HG02840 (cell line): ENCODE data around the gene TIMM10.

Source experiments
- ATAC-seq: cut with Tn5 transposase; IDR thresholded peaks from one replicate; pipeline ENCODE4 v1.9.1; 2021; ENCODE audit warnings: mild to moderate bottlenecking, moderate library complexity, moderate number of reproducible peaks; ENCODE audit not compliant: unreplicated experiment, low FRiP score

TIMM10 gene, protein sequence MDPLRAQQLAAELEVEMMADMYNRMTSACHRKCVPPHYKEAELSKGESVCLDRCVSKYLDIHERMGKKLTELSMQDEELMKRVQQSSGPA

DNA sequence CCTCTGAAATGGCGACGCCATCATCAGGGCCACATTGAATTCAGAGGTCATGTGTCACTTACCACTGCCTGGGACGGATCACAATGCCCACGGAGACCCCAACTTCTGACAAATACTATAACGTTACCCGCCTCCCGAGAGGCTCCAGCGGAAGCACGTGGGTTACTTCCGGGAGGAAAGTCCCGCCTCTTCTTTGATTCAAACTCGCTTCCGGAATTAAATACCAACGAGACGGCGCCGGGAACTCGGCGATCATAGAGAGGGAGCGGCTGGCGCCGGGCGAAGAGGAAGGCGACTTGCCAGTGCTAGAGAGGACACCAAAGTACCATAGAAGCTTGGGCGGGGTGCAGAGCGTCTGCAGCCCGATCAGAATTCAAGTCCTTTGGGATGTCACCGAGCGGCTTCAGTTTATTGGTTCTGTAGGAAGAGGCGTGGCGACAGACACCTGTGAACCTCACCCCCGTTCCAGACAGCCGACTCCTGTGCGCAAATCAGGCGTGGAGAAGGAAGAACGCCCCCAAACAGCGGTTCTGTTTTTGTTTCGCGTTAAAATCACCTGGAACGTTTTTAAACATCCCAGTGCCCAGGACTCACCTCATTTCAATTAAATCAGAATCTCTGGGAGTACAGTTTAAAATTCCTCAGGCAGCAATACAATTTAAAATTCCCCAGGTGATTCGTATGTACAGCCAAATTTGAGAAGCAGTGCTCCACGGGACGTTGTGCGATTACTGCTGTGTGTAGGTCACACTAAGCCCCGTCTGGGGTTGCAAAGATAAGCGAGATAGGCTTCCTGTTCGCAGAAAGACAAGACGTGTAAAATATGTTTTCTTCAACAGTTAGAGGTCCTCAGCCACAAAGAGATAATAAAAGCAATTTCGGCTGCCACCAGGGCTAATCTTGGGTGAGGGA is at the start of gene TIMM10:
Gene TIMM10, minus strand, starts transcription at position 159 of the 912 bp plus-strand sequence. CDS start 565 bp downstream, outside the sequence.
- ATAC-seq = peak; percentile 99

- ATAC-seq = no peak
Observed at GRCh38 chr11:57574061-57574460, 43.5 kb upstream of the TIMM10 start.

DNA sequence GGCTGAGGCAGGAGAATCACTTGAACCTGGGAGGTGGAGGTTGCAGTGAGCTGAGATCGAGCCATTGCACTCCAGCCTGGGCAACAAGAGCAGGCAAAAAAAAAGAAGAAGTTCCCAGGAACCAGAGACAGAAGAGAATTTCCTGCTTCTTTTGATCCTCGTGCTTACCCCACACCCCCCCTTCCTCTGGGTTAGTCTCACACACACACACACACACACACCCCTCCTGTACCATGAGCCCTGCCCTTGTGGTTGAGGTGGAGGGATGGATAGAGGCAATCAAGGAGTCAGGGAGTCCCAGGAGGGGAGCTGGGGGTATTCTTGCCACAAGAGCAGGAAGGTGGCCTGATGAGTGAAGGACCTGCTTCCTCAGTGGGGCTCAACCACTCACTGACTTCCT is 41.1 kb upstream of the TIMM10 start:
- no peak for ATAC-seq

DNA sequence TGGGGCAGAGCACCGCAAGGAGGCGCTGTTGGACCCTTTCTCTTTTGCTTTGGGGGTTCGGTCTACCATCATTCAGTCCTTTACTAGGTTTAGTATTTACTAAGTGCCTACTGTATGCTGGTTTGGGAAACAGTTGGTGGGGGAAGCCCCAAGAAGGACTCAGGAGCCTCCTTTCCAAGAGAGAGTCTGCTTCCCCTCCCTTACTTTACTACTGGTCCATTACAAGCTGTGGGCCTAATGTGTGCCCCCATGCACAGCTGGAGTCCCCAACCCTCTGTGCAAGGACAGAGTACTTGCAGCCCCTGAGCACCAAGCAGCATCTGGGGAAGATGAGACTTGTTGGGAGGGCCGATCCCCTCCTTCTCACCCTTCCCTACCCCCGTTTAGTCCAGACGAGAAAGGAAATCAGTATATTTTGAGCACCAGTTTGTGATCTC is 37.8 kb upstream of the TIMM10 start:
- peak; percentile 15 for ATAC-seq

GRCh38 chr11:57567515-57568329 is 37.2 kb upstream of the TIMM10 start, which contains the start of gene UBE2L6:
Gene UBE2L6 (minus strand): TSS chr11:57567672. CDS start chr11:57567611, 61 bp downstream.
- peak; percentile 47 for ATAC-seq

GRCh38 chr11:57566905-57567514 is 36.5 kb upstream of the TIMM10 start:
- ATAC-seq = peak; percentile 1

- peak; percentile 61 for ATAC-seq
Observed at GRCh38 chr11:57566005-57566904, 35.7 kb upstream of the TIMM10 start.

DNA sequence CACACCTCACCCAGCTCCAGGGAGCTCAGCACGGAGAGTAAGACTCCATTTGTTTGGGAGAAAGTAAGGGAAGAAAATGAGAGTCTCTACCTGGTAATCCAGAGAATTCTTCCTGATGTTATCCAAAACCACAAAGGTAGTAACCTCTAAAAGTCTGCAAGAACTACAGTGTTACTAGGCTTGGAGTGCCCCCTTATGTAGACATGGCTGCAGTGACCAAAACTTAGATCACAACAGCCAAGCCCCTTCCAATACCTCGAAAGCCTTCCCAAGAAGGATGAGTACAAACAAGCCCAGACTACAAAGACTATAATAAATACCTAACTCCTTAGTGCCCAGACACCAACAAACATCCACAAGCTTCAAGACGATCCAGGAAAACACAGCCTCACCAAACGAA is 32.0 kb upstream of the TIMM10 start:
- no peak for ATAC-seq

DNA sequence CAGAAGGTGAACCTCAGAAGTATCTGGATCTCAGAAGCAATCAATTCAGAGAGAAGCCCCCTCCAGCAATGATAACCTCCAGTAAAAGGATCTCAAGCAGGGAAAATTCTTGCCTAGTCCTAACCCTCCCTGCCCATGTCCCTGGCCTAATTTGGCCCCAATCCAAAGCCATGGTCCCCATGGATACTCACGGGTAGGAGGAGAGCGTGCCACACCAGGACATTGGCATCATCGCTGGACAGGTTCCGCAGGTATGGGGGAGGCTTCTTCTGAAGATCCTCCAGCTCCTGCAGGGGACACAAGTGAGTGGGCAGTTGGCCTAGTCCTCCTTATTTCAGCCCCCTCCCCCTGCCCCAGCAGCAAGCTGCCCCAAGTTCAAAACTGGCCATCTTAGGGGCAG is 29.6 kb upstream of the TIMM10 start:
- ATAC-seq = no peak

DNA sequence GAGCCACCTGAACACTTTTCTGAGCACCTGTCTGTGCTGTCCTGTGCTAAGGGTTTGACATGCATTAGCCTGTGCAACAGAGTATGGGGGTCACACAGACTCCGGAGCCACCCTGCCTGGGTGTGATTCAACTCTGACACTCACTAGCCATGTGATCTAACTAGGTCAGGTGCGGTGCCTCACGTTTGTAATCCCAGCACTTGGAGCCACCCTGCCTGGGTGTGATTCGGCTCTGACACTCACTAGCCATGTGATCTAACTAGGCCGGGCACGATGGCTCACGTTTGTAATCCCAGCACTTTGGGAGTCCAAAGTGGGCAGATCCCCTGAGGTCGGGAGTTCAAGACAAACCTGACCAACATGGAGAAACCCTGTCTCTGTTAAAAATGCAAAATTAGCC is 25.5 kb upstream of the TIMM10 start:
- ATAC-seq = no peak

GRCh38 chr11:57555393-57555792 is 24.8 kb upstream of the TIMM10 start:
- no peak for ATAC-seq

GRCh38 chr11:57552479-57552878 is 21.9 kb upstream of the TIMM10 start:
- no peak for ATAC-seq

DNA sequence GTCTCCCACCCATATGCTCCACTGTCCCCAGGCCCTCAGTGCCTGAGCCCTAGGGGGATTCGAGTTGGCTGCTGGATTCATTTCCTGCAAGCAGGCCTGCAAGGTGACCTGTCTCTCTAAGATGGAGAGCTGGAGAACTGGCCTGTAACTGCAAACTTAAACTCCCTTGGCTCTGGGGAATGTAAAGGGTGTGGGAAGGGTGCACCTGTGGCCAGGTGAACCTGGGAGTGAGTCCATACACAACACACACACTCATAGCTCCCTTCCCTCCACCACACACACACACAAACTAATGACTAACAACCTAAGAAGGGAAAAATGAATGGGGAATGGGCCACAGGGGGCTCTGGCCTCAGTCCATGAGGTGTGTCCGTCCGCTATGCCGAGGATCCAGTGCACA is 21.4 kb upstream of the TIMM10 start:
- no peak for ATAC-seq

GRCh38 chr11:57549983-57550382 is 19.4 kb upstream of the TIMM10 start:
- no peak for ATAC-seq

DNA sequence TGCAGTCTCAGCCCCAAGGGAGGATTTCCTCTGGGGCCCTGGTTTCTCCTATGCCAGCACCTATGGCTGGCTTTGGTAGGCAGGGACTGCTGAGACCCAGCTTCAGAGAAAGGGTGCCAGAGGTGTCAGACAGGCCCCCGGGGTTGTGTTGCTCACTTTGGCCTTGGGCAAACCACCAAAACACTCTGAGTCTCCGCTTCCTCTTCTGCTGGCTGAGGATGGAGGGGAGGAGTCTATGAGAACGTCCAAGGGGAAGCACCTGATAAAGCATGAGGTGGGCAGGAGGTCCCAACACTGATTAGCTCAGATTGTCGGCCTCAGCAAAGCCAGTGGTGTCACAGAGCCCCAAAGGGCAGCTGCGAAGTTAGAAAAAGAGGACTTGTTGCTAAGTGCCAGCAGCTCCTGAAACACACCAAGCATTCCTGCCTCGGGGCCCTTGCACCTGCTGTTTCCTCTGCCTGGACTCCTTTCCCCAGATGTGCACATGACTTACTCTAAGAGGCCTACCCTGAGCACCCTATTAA is 17.4 kb upstream of the TIMM10 start:
- ATAC-seq = peak; percentile 73

- ATAC-seq = peak; percentile 65
Observed at GRCh38 chr11:57546869-57547475, 16.4 kb upstream of the TIMM10 start.

DNA sequence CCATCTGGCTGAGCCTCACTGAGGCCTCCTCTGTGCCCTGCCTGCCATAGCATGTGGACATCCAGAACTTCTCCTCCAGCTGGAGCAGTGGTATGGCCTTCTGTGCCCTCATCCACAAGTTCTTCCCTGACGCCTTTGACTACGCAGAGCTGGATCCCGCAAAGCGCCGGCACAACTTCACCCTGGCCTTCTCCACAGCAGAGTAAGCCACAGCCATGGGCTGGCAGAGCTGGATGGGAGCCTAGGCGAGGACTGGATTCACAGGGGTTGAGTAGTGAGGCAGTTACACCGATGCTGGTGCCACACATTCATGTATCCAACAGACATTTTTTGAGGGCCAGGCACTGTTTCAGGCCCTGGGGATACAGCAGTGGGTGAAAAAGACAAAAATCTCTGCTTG is 15.9 kb upstream of the TIMM10 start:
- no peak for ATAC-seq

- ATAC-seq = no peak
Observed at GRCh38 chr11:57545883-57546282, 15.3 kb upstream of the TIMM10 start.

- no peak for ATAC-seq
Observed at GRCh38 chr11:57544566-57544965, 14.0 kb upstream of the TIMM10 start.
